OCI-LY3 (cell line): ENCODE data around the gene CSF2RB.

ENCODE experiments used
- CTCF ChIP-seq: fragments of 200-600, 300-600 bp; sonication (generic); IDR thresholded peaks from 2 replicates; pipeline ENCODE4 v1.5.1; 2014; ENCODE audit warnings: antibody characterized with exemption, low read length, low read depth
- EZH2phosphoT487 ChIP-seq: fragments of 200-600 bp; shearing (Covaris generic); IDR thresholded peaks from 2 replicates; pipeline ENCODE4 v1.6.1; 2018; ENCODE audit warnings: antibody characterized with exemption, mixed run types, low read depth

- TF ChIP-seq CTCF = no peak
- no peak for TF ChIP-seq EZH2phosphoT487
These were observed 29.1 kb downstream of the CSF2RB start for GRCh38 chr22:36942556-36942955.
